ENCODE data around the gene NOX5.

GRCh38 chr15:68985361-68985891 is 29.1 kb upstream of the NOX5 start:
- no peak for TF ChIP-seq CTCF (conservative IDR thresholded peaks at IDR 0.05; ENCODE audit: low read depth, low read length)
- no peak for TF ChIP-seq EZH2 (IDR thresholded peaks at IDR 0.05; ENCODE audit: low read length, unreplicated experiment)

All from PC-3 (cell line).